SHP77 treated with DMSO at 0.1 percent for 48 hours (cell line): Measurements from ENCODE around the gene CCDC15.

Source experiments
- DNase-seq: peaks from one replicate; lab custom pipeline; 2025; lab: John Stamatoyannopoulos, UW

Gene CCDC15

DNA sequence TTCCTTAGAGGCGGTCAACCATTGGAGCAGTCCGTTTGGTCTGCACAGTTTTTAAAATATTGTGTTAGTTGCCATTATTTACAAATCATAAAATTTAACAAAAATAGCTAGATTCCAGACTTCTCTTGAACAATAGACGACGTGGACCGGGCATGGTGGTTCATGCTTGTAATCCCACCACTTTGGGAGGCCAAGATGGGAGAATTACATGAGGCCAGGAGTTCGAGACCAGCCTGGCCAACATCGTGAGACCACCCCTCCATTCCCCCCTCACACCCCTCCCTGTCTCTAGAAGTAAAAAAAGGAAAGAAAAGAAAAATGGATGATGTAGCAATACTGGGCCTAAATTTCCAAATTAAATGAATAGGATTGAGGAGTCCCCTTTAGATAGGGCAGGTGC is 110.1 kb downstream of the CCDC15 start:
- DNase-seq = no peak

DNA sequence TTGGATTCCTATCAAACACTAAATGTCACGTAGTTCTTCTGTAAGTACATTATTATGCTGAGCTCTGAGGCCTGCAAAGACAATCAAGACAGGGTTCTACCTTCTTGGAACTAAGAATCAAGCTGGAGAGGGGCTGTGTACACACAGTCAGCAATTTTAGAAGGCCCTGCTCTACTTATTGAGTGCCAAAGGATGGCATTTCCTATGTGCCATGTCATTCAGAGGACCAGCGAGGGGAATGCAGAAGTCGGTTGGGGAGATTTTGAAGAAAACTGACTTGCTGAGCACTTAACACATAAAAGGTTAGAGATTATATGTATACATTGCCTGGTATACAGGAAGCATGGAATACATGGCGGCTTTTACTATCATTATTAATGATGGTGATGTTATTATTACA is 114.4 kb downstream of the CCDC15 start:
- DNase-seq = no peak

DNA sequence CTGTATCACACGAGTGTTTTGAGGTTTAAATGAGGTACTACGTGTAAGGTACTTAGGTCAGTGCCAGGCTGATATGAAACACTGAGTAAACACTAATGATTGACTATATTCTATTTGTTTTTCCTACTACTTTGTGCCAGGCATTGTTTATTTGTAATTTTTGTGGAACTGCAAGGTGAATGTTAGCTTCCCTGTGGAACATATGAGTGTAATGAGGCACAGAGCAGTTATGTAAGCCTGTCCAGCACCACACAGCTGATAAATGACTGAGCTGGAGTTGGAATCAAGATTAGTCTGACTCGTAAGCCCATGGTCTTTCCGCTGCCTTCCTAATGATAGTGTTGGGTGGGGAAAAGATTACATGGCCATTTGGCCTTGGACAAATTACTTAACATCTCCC is 115.0 kb downstream of the CCDC15 start:
- no peak for DNase-seq

DNA sequence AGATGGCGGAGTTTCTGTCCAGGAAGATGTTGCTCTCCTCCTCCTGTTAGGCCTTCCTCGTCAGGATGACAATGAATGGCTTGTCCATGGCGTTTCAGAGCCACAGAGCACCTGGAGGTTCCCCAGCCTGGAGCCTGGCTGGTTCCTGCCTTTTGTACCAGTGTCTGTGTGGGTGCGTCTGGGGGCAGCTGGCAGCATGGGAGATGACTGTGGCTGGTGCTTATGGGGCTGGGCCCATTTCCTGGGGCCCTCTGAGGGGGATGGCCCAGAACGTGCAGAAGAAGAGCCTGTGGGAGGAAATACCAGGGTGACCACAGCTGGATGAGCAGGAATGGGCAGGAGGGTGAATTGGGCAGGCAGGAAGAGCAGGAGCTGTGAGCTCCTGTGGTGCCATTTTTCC is 115.8 kb downstream of the CCDC15 start:
- no peak for DNase-seq

DNA sequence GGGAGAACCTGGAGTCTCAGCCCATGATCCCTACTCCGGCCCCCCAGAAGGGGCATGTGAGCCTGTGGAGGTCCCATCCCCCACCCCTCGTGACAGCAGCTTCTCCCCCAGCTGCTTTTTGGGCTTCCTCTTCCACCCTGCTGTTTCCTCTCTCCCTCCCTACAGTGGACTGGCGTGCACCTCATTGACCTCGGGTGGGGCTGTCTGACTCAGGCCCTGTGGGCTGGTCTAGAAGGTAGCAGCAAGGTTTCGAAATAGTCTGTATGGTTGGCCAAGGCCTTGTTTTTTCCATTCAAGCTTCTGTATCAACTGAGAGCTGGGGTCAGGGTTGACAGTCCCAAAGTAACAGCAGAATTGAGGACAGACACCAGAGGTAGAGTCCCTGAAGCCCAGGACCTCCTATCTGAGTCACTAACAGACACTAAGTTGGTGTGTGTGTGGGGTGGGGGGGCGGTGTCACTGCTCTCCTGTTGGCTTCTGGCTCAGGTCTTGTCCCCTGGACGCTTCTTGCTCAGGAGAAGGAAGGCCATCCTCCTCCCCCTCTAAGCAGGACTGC is 116.8 kb downstream of the CCDC15 start:
- DNase-seq = no peak

DNA sequence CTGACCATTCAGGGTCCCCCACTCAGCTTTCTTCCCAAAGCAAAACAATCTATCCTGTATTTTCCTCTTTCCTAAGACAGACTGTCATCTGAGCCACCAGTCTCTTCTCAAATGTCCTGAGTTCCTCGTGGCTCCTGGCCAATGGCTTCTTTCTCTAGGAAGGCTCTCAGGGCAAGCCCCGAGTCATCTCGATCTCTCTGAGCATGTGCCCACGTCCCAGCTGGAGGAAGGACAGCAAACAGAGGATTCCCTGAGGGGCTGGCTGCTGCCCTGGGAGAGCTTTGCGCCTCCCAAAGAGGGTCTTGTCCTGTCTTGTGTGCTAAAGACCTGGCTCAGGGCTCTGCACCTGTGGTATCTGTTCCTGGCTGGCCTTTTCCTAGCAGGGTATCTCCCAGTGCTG is 117.4 kb downstream of the CCDC15 start:
- no peak for DNase-seq

DNA sequence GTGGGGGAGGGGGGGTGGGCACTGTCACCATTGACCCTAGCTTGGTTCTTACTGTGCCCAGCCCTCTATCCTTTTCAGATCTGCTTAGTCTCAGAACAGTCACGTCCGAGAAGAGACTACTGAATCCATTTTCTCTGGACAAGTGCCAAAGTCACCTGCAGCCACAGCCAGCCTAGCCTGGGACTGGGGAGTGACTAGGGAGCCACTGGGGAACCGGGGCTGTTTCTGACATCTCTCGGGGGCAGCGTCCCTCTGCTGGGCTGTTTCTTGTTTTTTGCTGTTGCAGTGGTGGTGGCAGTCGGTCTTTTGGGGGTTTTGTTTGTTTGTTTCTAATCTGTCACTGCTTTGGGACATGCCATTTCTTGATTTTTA is 117.8 kb downstream of the CCDC15 start:
- no peak for DNase-seq

DNA sequence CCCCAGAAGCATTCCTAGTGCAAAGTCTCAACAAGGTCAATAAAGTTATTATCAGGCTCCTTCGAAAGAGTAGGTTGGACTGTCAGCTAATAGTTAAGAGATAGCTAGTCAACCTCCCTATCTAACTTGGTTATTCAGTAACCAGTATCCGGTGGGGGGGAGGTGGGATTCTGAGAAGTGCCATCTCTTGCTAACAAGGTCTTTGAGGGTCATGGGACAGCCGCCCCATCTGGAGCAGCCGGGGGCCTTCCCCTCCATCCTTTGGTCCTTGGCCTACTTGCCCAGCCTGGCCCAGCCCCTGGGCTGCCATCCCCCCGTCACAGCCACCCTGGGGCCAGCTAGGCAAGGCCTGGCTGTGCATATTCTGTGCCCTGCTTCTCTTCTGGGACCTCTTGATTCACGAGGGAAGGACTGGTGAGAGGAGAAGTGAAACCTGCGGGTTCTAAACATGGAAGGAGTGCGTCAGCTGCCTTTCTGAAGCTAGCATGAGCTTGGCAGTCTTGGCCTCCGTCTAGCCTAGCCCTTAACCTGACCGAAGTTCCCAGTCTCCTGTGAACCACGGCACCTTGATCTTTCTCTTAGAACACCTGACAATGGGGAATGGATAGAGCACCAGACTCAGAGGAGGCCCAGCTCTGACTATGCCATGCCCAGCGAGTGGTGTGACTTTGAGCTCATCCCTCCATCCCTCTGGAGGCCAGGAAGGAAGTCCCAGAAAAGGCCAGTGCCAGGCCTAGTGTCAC is 118.4 kb downstream of the CCDC15 start:
- DNase-seq = no peak

DNA sequence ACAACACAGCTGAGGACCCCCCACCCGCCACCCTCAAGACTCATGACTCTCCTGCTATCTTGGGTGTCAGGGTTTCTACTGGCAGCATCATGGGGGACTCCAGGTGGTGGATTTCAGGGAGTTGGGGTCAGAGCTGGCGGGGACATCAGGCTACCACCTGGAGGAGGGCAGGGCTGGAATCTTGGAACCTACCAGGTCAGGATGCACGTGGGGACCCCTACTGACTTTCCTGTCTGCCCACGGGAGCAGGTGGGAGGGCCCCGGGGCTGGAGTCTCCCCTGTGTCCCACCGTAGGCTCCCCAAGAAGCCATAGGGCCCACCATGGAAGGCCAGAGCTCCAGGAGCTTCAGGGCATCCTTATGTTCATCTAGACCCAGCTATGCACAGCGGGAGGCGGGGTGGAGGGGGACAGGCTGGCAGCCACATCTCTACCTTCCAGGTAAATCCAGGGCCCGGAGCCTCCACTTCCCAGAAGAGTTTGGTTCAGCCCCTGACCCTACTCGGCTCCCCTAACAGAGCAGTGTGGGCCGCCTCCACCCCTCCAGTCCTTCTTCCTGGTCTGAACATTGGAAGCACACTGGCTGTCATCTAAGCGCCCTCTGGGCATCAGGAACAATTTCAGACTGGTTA is 119.1 kb downstream of the CCDC15 start:
- DNase-seq = no peak

DNA sequence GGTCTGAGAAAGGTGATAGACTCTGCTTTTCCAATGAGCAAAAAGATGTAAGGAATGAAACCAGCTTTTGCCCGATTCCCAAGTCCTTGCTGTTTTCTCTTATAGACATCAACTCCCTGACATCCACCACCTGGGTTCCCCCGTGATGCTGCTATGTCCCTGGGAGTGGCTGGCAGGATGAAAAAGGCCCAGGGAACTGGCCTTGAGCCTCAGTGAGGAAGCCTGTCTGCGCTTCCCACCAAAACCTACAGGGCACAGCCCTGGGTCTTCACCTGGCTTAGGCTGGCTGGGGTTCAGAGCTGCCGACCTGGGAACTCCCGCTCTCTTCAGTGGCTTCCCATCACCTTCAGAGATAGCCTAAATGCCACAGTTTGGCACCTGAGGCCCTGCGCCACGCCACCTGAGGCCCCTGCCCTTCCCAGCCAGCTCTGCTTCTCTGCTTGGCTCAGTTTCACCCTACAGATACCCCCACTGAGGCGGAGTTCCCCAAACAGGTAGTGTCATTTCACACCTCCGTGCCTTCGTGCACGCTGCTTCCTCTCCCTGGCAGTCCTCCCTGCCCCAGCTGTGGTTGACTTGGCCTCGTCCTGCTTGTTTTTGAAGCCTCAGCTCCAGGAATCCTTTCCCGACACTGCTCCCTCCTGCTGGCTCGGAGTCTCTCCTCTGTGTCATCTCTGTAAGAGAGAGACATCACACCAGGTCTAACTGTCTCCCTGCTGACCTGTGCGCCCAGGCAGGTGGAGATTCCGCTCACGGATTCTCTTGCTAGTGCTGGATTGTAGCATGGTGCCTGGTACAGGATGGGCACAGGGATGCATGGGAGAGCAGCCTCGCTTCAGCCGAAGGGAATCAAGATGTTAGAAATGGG is 119.8 kb downstream of the CCDC15 start:
- no peak for DNase-seq

DNA sequence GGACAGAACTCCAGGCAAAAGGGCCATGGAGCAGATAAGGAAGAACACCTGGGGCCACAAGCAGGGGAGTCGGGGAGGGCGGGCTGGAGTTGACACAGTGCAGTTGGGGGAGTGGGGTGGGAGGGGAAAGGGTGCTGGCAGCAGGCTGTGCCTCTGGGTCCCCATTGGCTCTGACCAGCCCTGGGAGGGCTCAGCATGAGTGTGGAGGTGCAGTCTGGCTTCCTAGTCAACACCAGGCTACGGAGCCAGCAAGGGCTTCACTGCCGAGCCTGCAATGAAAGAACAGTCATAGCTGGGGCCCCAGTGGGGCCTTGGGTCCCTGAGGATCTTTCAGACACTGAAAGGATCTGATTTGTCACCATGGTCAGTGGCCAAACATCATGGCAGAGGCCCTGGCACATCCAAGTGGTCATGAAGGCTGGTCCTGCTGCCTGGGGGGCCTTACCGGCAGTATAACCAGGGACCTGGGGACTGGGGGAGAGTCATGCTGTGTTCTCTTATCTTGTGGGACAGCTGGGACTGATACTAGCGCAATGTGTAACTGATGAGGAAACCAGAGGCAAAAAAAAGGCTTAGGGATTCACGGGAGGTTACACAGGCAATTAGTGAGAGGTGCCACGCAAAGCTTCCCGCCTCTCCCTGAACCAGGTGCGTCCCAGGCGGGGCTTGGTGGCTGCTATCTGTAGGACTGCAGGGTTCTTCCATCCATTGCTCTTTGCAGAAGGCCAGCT is 120.7 kb downstream of the CCDC15 start:
- no peak for DNase-seq

DNA sequence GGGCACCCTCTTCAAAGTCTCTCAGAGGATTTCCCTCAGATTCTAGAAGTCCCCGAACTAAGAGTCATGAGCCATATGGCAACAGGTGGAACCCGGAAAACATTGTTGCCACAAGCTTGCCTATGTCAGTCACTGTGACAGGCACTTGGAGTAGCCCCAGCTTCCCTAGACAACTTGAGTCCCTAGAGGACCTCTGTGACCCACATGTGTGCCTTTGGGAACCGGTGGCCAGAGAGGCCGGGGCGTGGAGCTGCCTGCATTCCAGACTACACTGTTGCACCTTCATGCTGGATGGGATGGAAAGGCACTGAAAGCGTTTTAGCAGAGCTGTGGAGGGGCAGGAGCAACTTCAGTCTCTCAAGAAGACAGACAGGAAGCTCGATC is 121.2 kb downstream of the CCDC15 start:
- DNase-seq = no peak

DNA sequence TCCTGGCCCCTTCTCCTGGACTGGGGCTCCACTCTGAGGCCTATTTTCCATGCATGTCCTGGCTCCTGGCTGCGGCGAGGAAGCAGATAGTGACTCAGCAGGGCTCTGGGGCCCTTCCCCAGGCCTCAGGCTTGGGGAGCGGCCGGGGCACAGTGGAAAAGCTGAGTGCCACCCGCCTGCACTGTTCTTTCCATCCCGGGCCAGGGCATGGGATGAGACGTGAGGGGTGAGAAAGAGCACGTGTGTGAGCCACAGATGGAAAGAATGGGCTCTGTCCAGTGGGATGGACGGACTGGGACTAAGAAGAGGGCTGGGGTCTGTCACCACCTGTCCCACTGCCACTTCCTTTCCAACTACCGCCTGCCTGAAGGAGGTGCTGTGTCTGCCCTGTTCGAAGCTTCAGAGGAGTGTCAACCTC is 121.9 kb downstream of the CCDC15 start:
- no peak for DNase-seq

DNA sequence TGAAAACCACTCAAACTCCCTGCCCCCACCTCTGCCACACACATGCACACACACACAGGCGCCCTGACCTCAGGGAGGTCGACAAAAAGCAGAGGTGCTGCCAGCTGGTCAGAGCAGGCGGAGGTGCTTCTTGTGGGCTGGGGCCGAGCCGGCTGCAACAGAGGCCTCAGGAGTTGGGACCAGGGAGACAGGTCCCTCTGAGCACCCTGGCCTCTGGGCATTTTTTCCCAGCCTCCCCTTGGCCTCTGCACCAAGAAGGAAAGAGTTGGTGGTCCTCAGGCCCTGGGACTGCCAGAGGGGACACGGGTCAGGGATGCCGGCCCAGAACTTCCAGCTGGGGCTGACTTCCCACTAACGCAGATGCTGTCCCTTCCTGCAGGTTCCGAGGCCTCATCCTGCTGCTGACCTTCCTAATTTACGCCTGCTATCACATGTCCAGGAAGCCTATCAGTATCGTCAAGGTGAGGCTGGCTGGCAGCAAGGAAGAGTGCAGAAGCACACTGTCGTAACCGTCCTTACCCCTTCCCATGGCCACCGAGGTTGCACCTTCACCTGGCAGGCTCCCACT is 122.5 kb downstream of the CCDC15 start:
- no peak for DNase-seq

DNA sequence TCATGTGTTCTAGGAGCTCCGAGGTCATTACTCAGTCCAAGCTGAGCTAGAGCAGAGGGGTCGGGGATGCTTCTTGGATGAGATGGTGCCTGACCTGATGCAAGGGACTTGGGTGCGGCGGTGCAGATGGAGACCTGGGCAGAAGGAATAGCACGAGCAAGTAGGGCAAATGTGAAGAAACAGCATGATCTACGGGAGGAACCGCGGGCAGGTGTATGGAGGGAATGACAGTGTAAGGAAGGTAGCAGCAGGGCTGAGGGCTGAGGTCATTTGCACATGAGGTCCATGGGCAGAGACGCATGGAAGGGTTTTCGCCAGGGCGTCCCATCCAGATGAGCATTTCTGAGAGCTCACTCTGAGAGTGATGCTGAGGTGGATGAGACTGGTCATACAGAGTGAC is 124.0 kb downstream of the CCDC15 start:
- DNase-seq = no peak

DNA sequence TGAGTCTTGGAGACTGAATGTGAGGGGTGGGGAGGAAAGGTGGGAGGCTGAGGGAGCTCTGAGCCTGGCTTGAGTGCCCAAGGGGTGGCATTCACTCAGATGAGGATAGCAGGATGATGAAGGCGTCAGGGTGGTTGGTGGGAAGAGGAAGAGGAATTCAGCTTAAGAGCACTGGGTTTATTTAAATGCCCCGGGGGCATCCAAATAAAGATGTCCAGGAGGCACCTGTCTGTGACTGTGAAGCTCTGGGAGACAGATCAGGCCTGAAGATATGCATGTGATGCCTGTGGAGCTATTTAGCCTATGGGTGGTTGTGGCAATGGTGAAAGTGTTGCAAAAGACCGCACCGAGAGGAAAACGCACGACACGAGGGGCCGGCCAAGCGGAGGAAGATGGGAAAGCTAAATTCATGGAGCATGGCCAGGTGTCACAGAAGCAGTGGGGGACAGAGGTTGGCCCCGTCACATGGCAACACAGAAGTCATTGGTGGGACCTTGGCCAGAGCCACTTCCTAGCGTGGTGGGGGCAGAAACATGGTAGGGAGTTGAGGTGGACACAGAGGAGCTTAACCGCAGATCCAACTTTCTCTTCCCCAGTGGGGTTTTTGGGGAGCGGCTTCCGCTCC is 124.6 kb downstream of the CCDC15 start:
- DNase-seq = no peak

DNA sequence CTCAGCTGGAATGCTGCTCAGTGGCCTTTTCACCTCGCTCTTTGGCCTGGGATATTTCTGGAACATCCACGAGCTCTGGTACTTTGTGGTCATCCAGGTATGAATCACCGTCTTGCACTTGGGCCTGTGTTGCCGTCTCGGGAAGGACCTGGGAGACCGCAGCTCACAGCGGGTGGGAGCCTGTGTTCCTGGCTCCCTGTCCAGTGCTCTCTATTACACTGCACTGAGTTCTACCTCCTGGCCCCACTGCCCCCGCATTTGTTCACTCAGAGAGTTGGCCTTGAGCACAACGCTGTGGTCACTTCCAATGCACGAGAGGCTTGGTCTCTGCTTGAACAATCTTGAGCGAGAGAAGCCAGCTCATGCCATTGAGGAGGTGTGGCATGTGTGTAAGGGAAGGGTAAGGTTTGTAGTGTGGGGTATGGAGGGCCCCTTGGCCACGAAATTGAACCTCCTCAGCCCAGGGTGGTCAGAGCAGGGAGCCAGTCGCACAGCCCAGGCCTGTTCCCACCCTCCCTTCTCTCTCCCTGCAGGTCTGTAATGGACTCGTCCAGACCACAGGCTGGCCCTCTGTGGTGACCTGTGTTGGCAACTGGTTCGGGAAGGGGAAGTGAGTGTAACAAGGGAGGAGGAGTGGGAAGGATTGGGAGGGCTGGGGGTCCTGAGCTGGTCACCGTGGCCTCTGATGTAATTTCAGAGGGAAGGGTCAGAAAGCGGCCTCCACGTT is 125.3 kb downstream of the CCDC15 start:
- no peak for DNase-seq

DNA sequence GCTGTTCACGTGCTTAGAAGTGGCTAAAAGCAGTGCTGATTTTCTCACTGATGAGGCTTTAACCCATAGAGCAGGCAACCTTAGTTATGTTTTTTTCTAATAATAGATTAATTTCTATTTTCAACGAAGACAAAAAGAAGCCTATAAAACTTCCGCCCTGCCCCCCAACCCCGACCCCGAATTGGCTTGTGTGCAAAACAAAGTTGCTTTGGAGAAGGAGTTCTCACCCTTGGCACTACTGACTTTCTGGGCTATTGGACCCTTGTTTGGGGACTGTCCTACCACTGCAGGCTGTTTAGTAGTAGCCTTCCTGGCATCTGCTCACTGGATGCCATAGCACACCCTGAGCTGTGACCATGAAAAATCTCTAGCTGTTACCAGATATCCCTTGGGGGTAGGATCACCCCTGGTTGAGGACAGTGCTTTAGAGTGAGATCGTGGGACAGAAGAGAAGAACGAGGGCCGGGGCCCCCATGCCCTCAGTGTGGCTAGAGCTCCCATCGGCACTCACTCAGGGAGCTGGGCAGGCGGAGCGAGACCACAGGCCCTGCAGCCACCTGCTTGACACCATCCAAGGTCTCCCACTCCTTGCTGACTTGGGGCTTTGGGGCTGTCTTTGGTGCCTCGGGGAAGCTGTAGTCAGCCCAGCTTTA is 126.0 kb downstream of the CCDC15 start:
- DNase-seq = no peak

DNA sequence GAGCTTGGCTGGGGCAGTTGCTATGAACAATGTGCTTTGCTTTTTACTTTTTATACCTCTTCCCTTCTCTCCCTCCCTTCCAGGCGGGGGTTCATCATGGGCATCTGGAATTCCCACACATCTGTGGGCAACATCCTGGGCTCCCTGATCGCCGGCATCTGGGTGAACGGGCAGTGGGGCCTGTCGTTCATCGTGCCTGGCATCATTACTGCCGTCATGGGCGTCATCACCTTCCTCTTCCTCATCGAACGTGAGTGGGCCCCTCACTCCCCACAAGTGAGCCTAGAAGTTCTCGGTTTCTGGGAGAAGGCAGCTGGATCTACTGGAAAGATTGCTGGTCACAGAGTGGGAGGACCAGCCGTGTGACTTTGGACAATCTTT is 126.5 kb downstream of the CCDC15 start:
- no peak for DNase-seq
